ENCODE results near the gene EXOC3L4. TPM values are rescaled to one million over a fixed set of nuclear protein-coding genes. Genes with fewer than 3 reads are reported as not detected.

The EXOC3L4 gene
- total RNA-seq, 1 experiment from 2014 or later, result 1.7 TPM

DNA sequence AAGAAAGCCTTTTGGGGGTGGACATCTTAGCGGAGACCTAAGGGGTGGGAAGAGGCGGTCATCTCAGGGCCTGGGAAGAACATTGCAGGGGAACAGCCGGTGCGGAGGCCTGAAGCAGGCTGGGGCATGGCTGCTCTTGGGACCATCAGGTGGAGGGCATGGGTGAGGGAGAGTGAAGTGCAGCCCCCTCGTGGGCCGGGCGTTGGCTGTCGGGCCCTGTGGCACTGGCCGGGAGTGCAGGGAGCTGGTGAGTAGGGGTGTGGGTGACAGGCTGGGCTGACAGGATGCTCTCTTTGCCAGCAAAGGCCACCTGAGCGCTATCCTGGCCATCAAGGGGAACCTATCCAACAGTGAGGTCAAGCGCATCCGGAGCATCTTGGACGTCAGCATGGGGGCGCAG, 40.4 kb downstream of the EXOC3L4 start:
- Histone ChIP-seq H3K9me3 (ENCODE audit: insufficient read depth, low read depth) (no peaks in the 10 kb centered on the region), H3K36me3 (ENCODE audit: low read depth) (peaks cover 60% of the 10 kb centered on the region), H3K4me3 (no peak overlapping the region), H4K20me1 (ENCODE audit: insufficient read depth) (0 out of 2 replicates have a peak, but pooled peaks cover 19% of the 10 kb centered on the region), H3K79me2 (ENCODE audit: low read depth) (peaks cover 46% of the 10 kb centered on the region), H3K27me3 (ENCODE audit: insufficient read depth, low read depth) (no peaks in the 10 kb centered on the region), H3F3A (ENCODE audit: insufficient read depth, low read depth) (peaks cover 97% of the 10 kb centered on the region), H3K27ac (peak overlapping the region; percentile 85), H2AFZ (no peak overlapping the region), H3K4me2 (peak overlapping the region; percentile 55), H3K4me1 (replicated peaks; ENCODE audit: insufficient read depth) (peaks cover 78% of the 10 kb centered on the region), H3K9me2 (ENCODE audit: insufficient read depth) (no peaks in the 10 kb centered on the region)
- intact Hi-C loops (cut with micrococcal nuclease; ENCODE audit: unreplicated experiment), result no loop called here
- CTCF ChIA-PET, result interaction anchor here (0.6 to 1.8 kb wide), 3 partner anchors 26 to 30 kb away, joined by 3 to 9 read pairs (median 7); no protein-coding TSS in a partner anchor
- no peak for DNase-seq
- TF ChIP-seq, protein P1, sequence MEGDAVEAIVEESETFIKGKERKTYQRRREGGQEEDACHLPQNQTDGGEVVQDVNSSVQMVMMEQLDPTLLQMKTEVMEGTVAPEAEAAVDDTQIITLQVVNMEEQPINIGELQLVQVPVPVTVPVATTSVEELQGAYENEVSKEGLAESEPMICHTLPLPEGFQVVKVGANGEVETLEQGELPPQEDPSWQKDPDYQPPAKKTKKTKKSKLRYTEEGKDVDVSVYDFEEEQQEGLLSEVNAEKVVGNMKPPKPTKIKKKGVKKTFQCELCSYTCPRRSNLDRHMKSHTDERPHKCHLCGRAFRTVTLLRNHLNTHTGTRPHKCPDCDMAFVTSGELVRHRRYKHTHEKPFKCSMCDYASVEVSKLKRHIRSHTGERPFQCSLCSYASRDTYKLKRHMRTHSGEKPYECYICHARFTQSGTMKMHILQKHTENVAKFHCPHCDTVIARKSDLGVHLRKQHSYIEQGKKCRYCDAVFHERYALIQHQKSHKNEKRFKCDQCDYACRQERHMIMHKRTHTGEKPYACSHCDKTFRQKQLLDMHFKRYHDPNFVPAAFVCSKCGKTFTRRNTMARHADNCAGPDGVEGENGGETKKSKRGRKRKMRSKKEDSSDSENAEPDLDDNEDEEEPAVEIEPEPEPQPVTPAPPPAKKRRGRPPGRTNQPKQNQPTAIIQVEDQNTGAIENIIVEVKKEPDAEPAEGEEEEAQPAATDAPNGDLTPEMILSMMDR (conservative IDR thresholded peaks at IDR 0.05), result no peak
- TF ChIP-seq EZH2 (IDR thresholded peaks at IDR 0.05; ENCODE audit: low read depth), result no peak
- POLR2A ChIA-PET (ENCODE audit: unreplicated experiment), result no interaction called here
- BruUV-seq (replicated peaks), result no TSS peak

DNA sequence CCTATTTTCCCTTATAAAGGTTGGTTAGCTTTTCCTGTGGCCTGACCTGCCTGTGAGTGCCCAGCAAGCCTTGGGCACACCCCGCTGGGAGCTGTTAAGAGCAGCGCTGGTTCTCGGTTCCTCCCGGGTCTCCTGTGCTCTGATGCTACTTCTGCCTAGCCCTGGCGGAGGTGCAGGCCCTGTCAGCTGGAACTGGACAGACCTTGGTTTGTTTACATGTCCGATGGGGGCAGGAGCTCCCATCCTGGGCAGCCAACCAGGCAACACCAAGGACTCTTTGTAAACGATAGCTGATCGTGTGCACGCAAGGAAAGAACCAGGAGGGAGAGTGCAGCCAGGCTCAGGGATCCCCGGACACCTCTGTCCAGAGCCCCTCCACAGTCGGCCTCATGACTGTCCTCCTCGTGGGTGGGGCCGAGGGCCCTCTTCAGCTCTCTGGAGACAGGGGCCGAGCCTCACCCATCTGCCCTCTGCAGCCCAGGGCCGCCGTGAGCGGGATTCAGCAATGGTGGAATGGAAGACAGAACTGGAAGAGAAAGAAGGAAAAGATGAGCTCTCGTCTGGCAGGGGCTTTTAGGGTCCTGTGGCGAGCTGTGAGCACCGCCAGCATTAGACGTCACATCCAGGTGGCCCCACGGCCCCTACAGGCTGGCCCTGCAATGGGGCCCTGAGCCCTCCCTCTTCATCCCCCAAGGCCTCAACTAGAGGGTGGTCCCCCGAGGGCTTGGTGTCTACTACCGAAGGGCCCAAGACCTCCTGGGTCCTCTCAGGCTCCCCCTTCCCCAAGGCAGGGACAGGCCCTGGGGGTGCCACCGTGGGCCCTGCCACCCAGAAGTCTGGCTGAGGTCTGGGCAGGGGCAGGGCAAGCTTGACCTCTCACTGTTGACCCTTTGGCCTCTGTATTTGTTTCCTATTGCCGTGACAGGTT, 41.1 kb downstream of the EXOC3L4 start:
- H3K4me2 ChIP-seq, result peak overlapping the region; percentile 55
- CTCF ChIA-PET, result interaction anchor here (0.6 to 3.1 kb wide), 4 partner anchors 25 to 97 kb away, joined by 3 to 16 read pairs (median 4); no protein-coding TSS in a partner anchor

More for the DNA sequence above, 41.1 kb downstream of the EXOC3L4 start:
- H3K27me3 ChIP-seq (ENCODE audit: insufficient read depth, low read depth), result no peaks in the 10 kb centered on the region
- no peaks in the 10 kb centered on the region for H3K9me3 ChIP-seq (ENCODE audit: insufficient read depth, low read depth)
- peaks cover 73% of the 10 kb centered on the region for H3K4me1 ChIP-seq (replicated peaks; ENCODE audit: insufficient read depth)
- no peak overlapping the region for H2AFZ ChIP-seq
- H3K4me3 ChIP-seq, result no peak overlapping the region
- intact Hi-C loops (cut with micrococcal nuclease; ENCODE audit: unreplicated experiment), result loop anchor here (2.0 kb wide), 1 partner anchor 49 kb away; no protein-coding TSS in a partner anchor
- TF ChIP-seq EZH2 (IDR thresholded peaks at IDR 0.05; ENCODE audit: low read depth), result no peak
- TF ChIP-seq, protein P1 (conservative IDR thresholded peaks at IDR 0.05), result no peak
- peaks cover 39% of the 10 kb centered on the region for H3K79me2 ChIP-seq (ENCODE audit: low read depth)
- peaks cover 97% of the 10 kb centered on the region for H3F3A ChIP-seq (ENCODE audit: insufficient read depth, low read depth)
- no TSS peak for BruUV-seq (replicated peaks)
- H4K20me1 ChIP-seq (ENCODE audit: insufficient read depth), result 0 out of 2 replicates have a peak, but pooled peaks cover 19% of the 10 kb centered on the region
- H3K36me3 ChIP-seq (ENCODE audit: low read depth), result peaks cover 53% of the 10 kb centered on the region
- DNase-seq, result no peak
- POLR2A ChIA-PET (ENCODE audit: unreplicated experiment), result interaction anchor here (0.5 to 1.7 kb wide), 4 partner anchors 9 to 110 kb away, joined by 4 to 14 read pairs (median 7); no protein-coding TSS in a partner anchor
- peak overlapping the region; percentile 85 for H3K27ac ChIP-seq
- no peaks in the 10 kb centered on the region for H3K9me2 ChIP-seq (ENCODE audit: insufficient read depth)
